ENCODE data around the gene CMTM4. TPM values are rescaled to one million over a fixed set of nuclear protein-coding genes. Genes with fewer than 3 reads are reported as not detected.
"Not testable (repeated sequence)": the region's sequence is repeated elsewhere in the genome, so short reads cannot be mapped to it uniquely, and the experiment has no call there.

The CMTM4 gene
- total and polyA plus RNA-seq, 7 experiments from 2014 or later, result 0.07 to 2.5 (median 1.7) TPM

GRCh38 chr16:66692341-66692740, 4.2 kb downstream of the CMTM4 start:
- H3K4me3 ChIP-seq (ENCODE audit: low read length), result no peak overlapping the region
- no peak overlapping the region for H3K27ac ChIP-seq (ENCODE audit: low read depth, low read length)
- Mint-ChIP-seq H3K4me1 (peaks cover 6 to 14% (median 10%) of the 10 kb centered on the region in 7 donors), H3K9me3 (no peaks in the 10 kb centered on the region), H3K27me3 (peaks cover 0 to 42% (median 9%) of the 10 kb centered on the region in 5 donors), H3K4me3 (no peak overlapping the region), H3K36me3 (peaks cover 0 to 1% (median 0%) of the 10 kb centered on the region in 5 donors), H3K27ac (no peak overlapping the region)
- no peaks in the 10 kb centered on the region for H3K9me3 ChIP-seq (ENCODE audit: control insufficient read depth in 2 of 3, low read length in 3 of 3)
- ChIA-PET POLR2A (no interaction called here), CTCF (interaction anchor here (0.7 kb wide), 1 partner anchor 40 kb away, joined by 3 read pairs; no protein-coding TSS in a partner anchor)
- peaks cover 5 to 10% of the 10 kb centered on the region in 2 donors for H3K4me1 ChIP-seq (ENCODE audit: control insufficient read depth in 2 of 2, insufficient read depth in 2 of 2, low read length in 2 of 2)
- H3K27me3 ChIP-seq (ENCODE audit: control insufficient read depth in 2 of 2, insufficient read depth in 2 of 2, low read length in 2 of 2), result no peaks in the 10 kb centered on the region
- ATAC-seq, result no peak
- intact Hi-C loops (cut with micrococcal nuclease), result no loop called here
- no peak for DNase-seq
- no peaks in the 10 kb centered on the region for H3K36me3 ChIP-seq (ENCODE audit: control insufficient read depth in 2 of 3, insufficient read depth in 3 of 3, low read length in 3 of 3)

- Histone ChIP-seq H3K27ac (ENCODE audit: low read depth, low read length) (no peak overlapping the region), H3K36me3 (ENCODE audit: control insufficient read depth in 2 of 3, insufficient read depth in 3 of 3, low read length in 3 of 3) (no peaks in the 10 kb centered on the region), H3K4me3 (ENCODE audit: low read length) (no peak overlapping the region), H3K4me1 (ENCODE audit: control insufficient read depth in 2 of 2, insufficient read depth in 2 of 2, low read length in 2 of 2) (peaks cover 5 to 10% of the 10 kb centered on the region in 2 donors), H3K9me3 (ENCODE audit: control insufficient read depth in 2 of 3, low read length in 3 of 3) (no peaks in the 10 kb centered on the region), H3K27me3 (ENCODE audit: control insufficient read depth in 2 of 2, insufficient read depth in 2 of 2, low read length in 2 of 2) (no peaks in the 10 kb centered on the region)
- Mint-ChIP-seq H3K9me3 (no peaks in the 10 kb centered on the region), H3K4me1 (peaks cover 6 to 12% (median 10%) of the 10 kb centered on the region in 7 donors), H3K27me3 (peaks cover 0 to 39% (median 9%) of the 10 kb centered on the region in 5 donors), H3K27ac (no peak overlapping the region), H3K4me3 (no peak overlapping the region), H3K36me3 (peaks cover 0 to 1% (median 0%) of the 10 kb centered on the region in 5 donors)
- DNase-seq, result no peak
- ATAC-seq, result no peak
- intact Hi-C loops (cut with micrococcal nuclease), result no loop called here
- ChIA-PET POLR2A (interaction anchor here (0.7 kb wide), 1 partner anchor 298 kb away, joined by 3 read pairs; no protein-coding TSS in a partner anchor), CTCF (interaction anchor here (0.7 kb wide), 1 partner anchor 18 kb away, joined by 8 read pairs; no protein-coding TSS in a partner anchor)
Observed at GRCh38 chr16:66691234-66691633, 5.3 kb downstream of the CMTM4 start.

GRCh38 chr16:66690106-66690847, 6.3 kb downstream of the CMTM4 start:
- H3K27me3 ChIP-seq (ENCODE audit: control insufficient read depth in 2 of 2, insufficient read depth in 2 of 2, low read length in 2 of 2), result no peaks in the 10 kb centered on the region
- H3K27ac ChIP-seq (ENCODE audit: low read depth, low read length), result no peak overlapping the region
- ChIA-PET POLR2A (no interaction called here), CTCF (no interaction called here)
- H3K36me3 ChIP-seq (ENCODE audit: control insufficient read depth in 2 of 3, insufficient read depth in 3 of 3, low read length in 3 of 3), result no peaks in the 10 kb centered on the region
- Mint-ChIP-seq H3K9me3 (no peaks in the 10 kb centered on the region), H3K4me3 (no peak overlapping the region), H3K27me3 (peaks cover 0 to 33% (median 9%) of the 10 kb centered on the region in 5 donors), H3K36me3 (peaks cover 0 to 1% (median 0%) of the 10 kb centered on the region in 5 donors), H3K27ac (no peak overlapping the region), H3K4me1 (peaks cover 2 to 10% (median 4%) of the 10 kb centered on the region in 7 donors)
- ATAC-seq (no peak), DNase-seq (no peak)
- intact Hi-C loops (cut with micrococcal nuclease), result no loop called here
- H3K9me3 ChIP-seq (ENCODE audit: control insufficient read depth in 2 of 3, low read length in 3 of 3), result no peaks in the 10 kb centered on the region
- peaks cover 0 to 2% of the 10 kb centered on the region in 2 donors for H3K4me1 ChIP-seq (ENCODE audit: control insufficient read depth in 2 of 2, insufficient read depth in 2 of 2, low read length in 2 of 2)
- no peak overlapping the region for H3K4me3 ChIP-seq (ENCODE audit: low read length)

GRCh38 chr16:66689282-66689681, 7.3 kb downstream of the CMTM4 start:
- POLR2A ChIA-PET, result no interaction called here
- H3K27ac ChIP-seq (ENCODE audit: low read depth, low read length), result no peak overlapping the region
- H3K27ac Mint-ChIP-seq, result no peak overlapping the region
- no peaks in the 10 kb centered on the region for H3K4me1 ChIP-seq (ENCODE audit: control insufficient read depth in 2 of 2, insufficient read depth in 2 of 2, low read length in 2 of 2)
- H3K4me3 ChIP-seq (ENCODE audit: low read length), result no peak overlapping the region
- H3K27me3 ChIP-seq (ENCODE audit: control insufficient read depth in 2 of 2, insufficient read depth in 2 of 2, low read length in 2 of 2), result no peaks in the 10 kb centered on the region
- intact Hi-C loops (cut with micrococcal nuclease), result no loop called here
- DNase-seq (no peak), ATAC-seq (no peak)
- CTCF ChIA-PET, result no interaction called here
- no peak overlapping the region for H3K4me3 Mint-ChIP-seq
- H3K4me1 Mint-ChIP-seq, result peaks cover 0 to 2% (median 0%) of the 10 kb centered on the region in 7 donors
- no peaks in the 10 kb centered on the region for H3K36me3 Mint-ChIP-seq
- H3K9me3 ChIP-seq (ENCODE audit: control insufficient read depth in 2 of 3, low read length in 3 of 3), result no peaks in the 10 kb centered on the region
- no peaks in the 10 kb centered on the region for H3K9me3 Mint-ChIP-seq
- peaks cover 0 to 25% (median 0%) of the 10 kb centered on the region in 5 donors for H3K27me3 Mint-ChIP-seq
- no peaks in the 10 kb centered on the region for H3K36me3 ChIP-seq (ENCODE audit: control insufficient read depth in 2 of 3, insufficient read depth in 3 of 3, low read length in 3 of 3)

- POLR2A ChIA-PET, result no interaction called here
Observed at GRCh38 chr16:66687906-66688625, 8.5 kb downstream of the CMTM4 start.

GRCh38 chr16:66685501-66686115, 10.9 kb downstream of the CMTM4 start:
- H3K27ac ChIP-seq (ENCODE audit: low read depth, low read length); H3K9me3 Mint-ChIP-seq; H3K4me3 ChIP-seq (ENCODE audit: low read length); ATAC-seq; H3K36me3 ChIP-seq (ENCODE audit: control insufficient read depth in 2 of 3, insufficient read depth in 3 of 3, low read length in 3 of 3); H3K36me3 Mint-ChIP-seq; H3K4me1 Mint-ChIP-seq; H3K4me1 ChIP-seq (ENCODE audit: control insufficient read depth in 2 of 2, insufficient read depth in 2 of 2, low read length in 2 of 2); intact Hi-C loops (cut with micrococcal nuclease); H3K27me3 Mint-ChIP-seq; H3K4me3 Mint-ChIP-seq; H3K27ac Mint-ChIP-seq; H3K9me3 ChIP-seq (ENCODE audit: control insufficient read depth in 2 of 3, low read length in 3 of 3); DNase-seq; H3K27me3 ChIP-seq (ENCODE audit: control insufficient read depth in 2 of 2, insufficient read depth in 2 of 2, low read length in 2 of 2): not testable (repeated sequence)
- ChIA-PET CTCF (interaction anchor here (0.7 kb wide), 1 partner anchor 521 kb away, joined by 3 read pairs; no protein-coding TSS in a partner anchor), POLR2A (interaction anchor here (1.1 kb wide), 1 partner anchor 10 kb away, joined by 3 read pairs; no protein-coding TSS in a partner anchor)

More at GRCh38 chr16:66687906-66688625, 8.5 kb downstream of the CMTM4 start:
- Mint-ChIP-seq H3K9me3 (no peaks in the 10 kb centered on the region), H3K36me3 (no peaks in the 10 kb centered on the region), H3K4me3 (no peak overlapping the region), H3K4me1 (no peaks in the 10 kb centered on the region), H3K27me3 (peaks cover 0 to 15% (median 0%) of the 10 kb centered on the region in 5 donors), H3K27ac (no peak overlapping the region)
- no peaks in the 10 kb centered on the region for H3K27me3 ChIP-seq (ENCODE audit: control insufficient read depth in 2 of 2, insufficient read depth in 2 of 2, low read length in 2 of 2)
- no peak overlapping the region for H3K4me3 ChIP-seq (ENCODE audit: low read length)
- CTCF ChIA-PET, result no interaction called here
- no peaks in the 10 kb centered on the region for H3K4me1 ChIP-seq (ENCODE audit: control insufficient read depth in 2 of 2, insufficient read depth in 2 of 2, low read length in 2 of 2)
- H3K27ac ChIP-seq (ENCODE audit: low read depth, low read length), result no peak overlapping the region
- intact Hi-C loops (cut with micrococcal nuclease), result no loop called here
- no peaks in the 10 kb centered on the region for H3K36me3 ChIP-seq (ENCODE audit: control insufficient read depth in 2 of 3, insufficient read depth in 3 of 3, low read length in 3 of 3)
- ATAC-seq (no peak), DNase-seq (no peak)
- H3K9me3 ChIP-seq (ENCODE audit: control insufficient read depth in 2 of 3, low read length in 3 of 3), result no peaks in the 10 kb centered on the region

Data from naive thymus-derived CD4-positive, alpha-beta T cell (primary cell).